IPS-18a (cell line): Measurements from ENCODE around the gene SQSTM1.

Source experiments
- H3K27ac ChIP-seq: one replicate; pipeline ENCODE4 v1.5.1; 2013; ENCODE audit warnings: low read length
- H3K27me3 ChIP-seq: one replicate; pipeline ENCODE4 v1.6.1; 2013; ENCODE audit warnings: mild to moderate bottlenecking, low read length; ENCODE audit not compliant: control insufficient read depth, insufficient read depth
- H3K36me3 ChIP-seq: one replicate; pipeline ENCODE4 v1.6.1; 2013; ENCODE audit warnings: low read depth, low read length; ENCODE audit not compliant: control insufficient read depth
- H3K4me1 ChIP-seq: one replicate; pipeline ENCODE4 v1.6.1; 2013; ENCODE audit warnings: low read depth, low read length; ENCODE audit not compliant: control insufficient read depth
- H3K4me3 ChIP-seq: one replicate; pipeline ENCODE4 v1.5.1; 2013; ENCODE audit warnings: low read length
- H3K9ac ChIP-seq: one replicate; pipeline ENCODE4 v1.6.1; 2013; ENCODE audit warnings: mild to moderate bottlenecking, low read length, moderate library complexity
- H3K9me3 ChIP-seq: one replicate; pipeline ENCODE4 v1.6.1; 2013; ENCODE audit warnings: low read depth, low read length; ENCODE audit not compliant: control insufficient read depth

Gene SQSTM1

DNA sequence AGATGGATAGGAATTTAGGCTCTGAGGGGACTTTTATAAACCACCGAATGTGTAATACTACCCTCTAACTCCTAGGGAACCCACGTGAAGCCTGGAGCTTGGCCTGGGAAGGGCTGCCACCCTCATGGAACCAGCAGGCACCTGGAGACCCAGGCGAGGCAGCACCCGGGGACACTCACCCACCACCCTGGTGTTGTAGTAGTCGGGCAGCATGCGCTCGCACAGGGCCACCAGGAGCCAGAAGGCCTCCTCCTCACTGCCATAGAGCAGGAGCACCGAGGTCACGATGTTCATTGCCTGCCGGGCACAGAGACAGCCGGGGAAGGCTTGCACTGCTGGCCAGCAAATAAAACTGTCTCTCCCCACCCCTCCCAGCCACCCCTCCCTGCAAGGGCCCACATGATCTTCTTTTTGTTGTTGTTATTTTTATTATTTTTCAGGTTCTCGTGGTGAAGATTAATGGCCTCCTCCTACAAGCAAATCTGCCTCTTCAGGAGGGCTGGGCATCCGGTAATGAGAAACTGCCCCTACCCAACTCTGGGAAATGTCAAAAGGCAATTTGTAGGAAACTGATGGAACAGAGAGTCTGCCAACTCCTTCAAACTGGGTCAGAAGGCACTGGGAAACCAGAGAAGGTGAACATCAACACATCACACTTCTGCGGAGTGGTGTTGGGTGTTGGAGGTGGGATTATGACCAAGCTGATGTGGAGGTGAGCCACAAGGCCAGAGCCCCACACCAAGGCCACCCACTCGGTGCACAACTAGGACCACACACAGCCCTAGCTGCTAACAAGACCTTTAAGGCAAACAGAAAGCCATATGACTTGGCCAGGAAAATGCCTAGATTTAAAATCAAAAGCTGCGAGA is 55.3 kb downstream of the SQSTM1 start:
- Histone ChIP-seq H3K9me3 (no peaks in the 10 kb centered on the region), H3K9ac (no peak overlapping the region), H3K36me3 (peaks cover 5% of the 10 kb centered on the region), H3K27ac (no peak overlapping the region), H3K4me1 (no peaks in the 10 kb centered on the region), H3K27me3 (no peaks in the 10 kb centered on the region), H3K4me3 (no peak overlapping the region)

DNA sequence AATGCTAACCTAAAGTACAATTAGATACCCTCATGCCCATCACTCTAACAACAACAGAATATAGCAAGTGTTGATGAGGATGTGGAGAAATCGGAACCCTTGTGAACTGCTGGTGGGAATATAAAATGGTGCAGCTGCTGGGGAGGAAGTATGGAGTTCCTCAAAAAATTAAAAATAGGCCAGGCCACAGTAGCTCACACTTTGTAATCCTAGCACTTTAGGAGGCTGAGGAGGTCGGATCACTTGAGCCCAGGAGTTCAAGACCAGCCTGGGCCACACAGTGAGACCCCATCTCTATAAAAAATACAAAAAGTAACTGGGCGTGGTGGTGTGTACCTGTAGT is 55.9 kb downstream of the SQSTM1 start:
- H3K27ac ChIP-seq: no peak overlapping the region
- H3K4me1 ChIP-seq: no peaks in the 10 kb centered on the region
- no peaks in the 10 kb centered on the region for H3K9me3 ChIP-seq
- H3K9ac ChIP-seq: no peak overlapping the region
- peaks cover 5% of the 10 kb centered on the region for H3K36me3 ChIP-seq
- no peaks in the 10 kb centered on the region for H3K27me3 ChIP-seq
- no peak overlapping the region for H3K4me3 ChIP-seq

DNA sequence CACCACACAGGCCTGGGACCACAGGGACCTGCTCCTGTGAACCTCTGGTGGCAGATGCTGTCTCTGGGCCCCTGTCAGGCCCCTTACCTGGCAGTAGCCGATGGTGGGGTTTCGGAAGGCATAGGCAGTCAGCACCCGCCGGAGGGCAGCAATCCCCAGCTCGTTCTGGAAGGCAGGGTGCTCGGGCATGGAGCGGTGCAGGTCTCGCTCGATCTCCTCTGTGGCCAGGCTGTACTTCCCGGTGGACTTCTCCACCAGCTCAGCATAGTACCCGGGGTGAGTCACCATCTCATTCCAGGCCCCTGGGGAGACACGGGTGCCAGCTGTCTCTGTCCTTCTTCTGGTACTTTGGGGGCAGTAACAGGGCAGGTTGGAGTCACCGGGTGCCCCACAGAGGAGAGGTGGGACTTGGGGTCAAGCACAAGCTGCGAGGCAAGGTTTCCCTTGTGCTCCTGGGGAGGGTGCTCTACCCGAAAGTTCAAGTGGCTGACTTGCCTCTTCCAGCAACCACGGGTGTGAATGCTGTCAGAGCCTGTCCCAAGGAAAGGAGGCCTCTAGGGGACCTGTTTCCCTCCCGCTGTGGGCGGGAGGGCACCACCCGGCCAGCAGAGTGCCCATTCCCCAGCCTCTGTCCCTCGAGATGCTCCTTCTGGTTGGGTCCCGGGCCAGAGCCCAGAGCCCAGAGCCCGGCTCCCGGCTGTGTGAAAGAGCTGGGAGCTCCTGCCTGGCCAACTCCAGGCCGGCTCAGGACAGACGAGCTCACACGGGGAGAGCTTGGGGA is 57.7 kb downstream of the SQSTM1 start:
- no peak overlapping the region for H3K4me3 ChIP-seq
- H3K27ac ChIP-seq: no peak overlapping the region
- H3K27me3 ChIP-seq: no peaks in the 10 kb centered on the region
- H3K36me3 ChIP-seq: peaks cover 5% of the 10 kb centered on the region
- no peak overlapping the region for H3K9ac ChIP-seq
- H3K9me3 ChIP-seq: no peaks in the 10 kb centered on the region
- no peaks in the 10 kb centered on the region for H3K4me1 ChIP-seq

DNA sequence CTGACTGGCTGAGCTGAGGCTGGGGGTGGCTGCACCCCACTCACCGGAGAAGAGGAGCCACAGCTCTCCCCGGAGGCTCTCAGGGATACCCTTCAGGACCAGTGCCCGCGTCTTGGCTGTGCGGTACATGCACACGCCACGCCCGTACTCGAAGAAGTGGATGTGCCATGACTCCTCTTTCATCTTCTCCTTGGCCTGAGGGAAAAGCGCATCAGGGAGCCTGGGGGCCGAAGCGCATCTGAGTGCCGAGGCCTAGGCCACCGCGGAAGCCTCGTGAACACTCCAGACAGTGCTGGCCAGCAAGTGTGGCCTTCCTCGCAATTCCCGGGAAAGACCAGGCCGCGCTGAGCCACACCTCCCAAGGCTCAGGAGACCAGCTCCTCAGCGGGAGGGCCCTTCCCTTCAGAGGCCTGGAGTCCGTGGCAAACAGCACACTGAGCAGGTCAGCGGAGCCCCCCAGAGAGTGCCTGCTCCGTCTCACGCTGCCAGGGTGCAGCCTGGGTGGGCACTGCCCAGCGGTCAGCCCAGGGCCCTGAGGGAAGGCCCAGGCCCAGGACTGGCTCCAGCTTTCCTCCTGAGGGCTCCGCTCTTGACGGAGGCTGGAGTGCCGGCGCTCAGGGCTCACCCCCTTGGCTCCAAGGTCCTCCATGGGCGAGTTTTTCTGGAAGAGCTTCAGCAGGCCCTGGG is 58.4 kb downstream of the SQSTM1 start:
- peaks cover 4% of the 10 kb centered on the region for H3K9me3 ChIP-seq
- H3K4me3 ChIP-seq: no peak overlapping the region
- no peak overlapping the region for H3K27ac ChIP-seq
- H3K27me3 ChIP-seq: no peaks in the 10 kb centered on the region
- no peaks in the 10 kb centered on the region for H3K4me1 ChIP-seq
- peaks cover 12% of the 10 kb centered on the region for H3K36me3 ChIP-seq
- no peak overlapping the region for H3K9ac ChIP-seq

DNA sequence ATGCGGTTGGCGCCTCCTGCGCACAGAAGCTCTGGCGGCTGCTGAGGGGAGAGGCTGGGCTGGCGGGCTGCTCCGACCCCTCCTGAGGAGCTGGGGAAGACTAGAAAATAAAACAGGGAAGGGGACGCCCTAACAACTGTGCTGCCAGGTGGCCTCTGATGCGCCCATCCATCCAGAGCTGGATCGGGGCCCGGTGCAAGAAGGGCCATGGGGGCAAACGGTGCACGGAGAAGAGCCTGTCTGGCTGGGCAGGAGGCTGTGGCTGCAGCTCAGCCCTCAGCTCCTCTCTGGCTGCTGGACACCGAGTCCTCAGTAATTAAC is 58.9 kb downstream of the SQSTM1 start:
- Histone ChIP-seq H3K27ac (no peak overlapping the region), H3K9me3 (peaks cover 4% of the 10 kb centered on the region), H3K4me3 (no peak overlapping the region), H3K27me3 (no peaks in the 10 kb centered on the region), H3K36me3 (peaks cover 15% of the 10 kb centered on the region), H3K9ac (no peak overlapping the region), H3K4me1 (no peaks in the 10 kb centered on the region)

DNA sequence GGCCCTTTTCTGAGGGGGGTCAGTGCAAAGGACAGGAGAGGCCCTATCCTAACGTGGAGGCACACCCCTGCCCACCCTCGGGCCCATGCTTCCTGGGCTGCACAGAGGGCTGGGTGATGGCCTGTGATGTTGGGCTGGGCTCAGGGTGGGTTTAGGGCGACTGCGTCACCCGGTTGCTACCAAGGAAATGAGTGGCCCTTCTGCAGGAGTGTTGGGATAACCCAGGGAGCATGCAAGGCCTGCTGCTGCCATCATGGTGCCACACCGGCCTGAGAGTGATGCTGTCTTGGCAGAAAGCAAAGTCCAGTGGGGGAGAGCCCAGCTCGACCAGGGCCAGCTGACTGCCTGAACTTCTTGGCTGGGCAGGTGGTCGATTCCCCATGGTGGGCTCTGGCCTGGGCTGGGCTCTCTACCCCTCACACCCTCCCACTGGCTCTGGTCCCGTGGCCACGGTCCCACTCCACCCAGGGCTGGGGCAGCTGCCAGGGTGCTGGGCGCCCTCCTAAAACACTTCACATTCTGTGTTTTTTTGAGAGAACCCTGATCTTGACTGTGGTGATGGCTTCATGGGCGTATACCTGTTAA is 59.5 kb downstream of the SQSTM1 start:
- no peak overlapping the region for H3K9ac ChIP-seq
- H3K4me3 ChIP-seq: no peak overlapping the region
- peaks cover 4% of the 10 kb centered on the region for H3K9me3 ChIP-seq
- H3K4me1 ChIP-seq: no peaks in the 10 kb centered on the region
- H3K27me3 ChIP-seq: no peaks in the 10 kb centered on the region
- peaks cover 18% of the 10 kb centered on the region for H3K36me3 ChIP-seq
- H3K27ac ChIP-seq: no peak overlapping the region

DNA sequence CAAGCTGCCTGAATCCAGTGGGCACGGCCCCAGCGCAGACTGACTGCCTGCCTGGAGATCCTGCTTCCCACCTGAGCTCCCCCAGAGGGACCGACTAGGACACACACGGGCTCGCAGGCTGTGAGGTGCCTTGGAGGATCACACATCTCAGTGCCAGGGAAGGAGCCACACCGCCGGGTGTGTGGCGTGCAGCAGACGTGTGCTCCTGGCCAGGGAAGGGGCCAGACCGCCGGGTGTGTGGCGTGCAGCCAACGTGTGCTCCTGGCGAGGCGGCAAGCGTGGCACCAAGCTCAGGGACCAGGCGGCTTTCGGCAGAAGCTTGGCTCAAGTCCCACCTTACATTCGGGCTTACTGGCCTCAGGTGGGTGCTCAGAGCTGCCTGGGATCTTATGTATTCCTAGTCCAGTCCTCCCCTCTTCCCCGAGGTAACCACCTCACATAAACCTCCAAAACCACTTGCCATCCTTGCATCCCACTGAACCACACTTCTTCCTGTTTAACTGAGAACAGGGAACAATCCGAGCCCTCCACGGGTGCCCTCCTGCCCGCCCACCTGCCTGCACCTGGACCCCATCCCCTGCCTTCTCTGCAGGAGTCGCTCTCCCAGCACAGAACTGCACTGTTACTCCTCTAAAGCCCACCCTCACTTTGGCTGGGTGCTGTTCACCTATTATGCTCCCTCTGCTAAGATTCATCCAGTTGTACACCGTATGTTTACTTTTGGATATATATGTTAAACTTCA is 60.3 kb downstream of the SQSTM1 start:
- Histone ChIP-seq H3K9me3 (peaks cover 4% of the 10 kb centered on the region), H3K27ac (no peak overlapping the region), H3K9ac (no peak overlapping the region), H3K4me3 (no peak overlapping the region), H3K36me3 (peaks cover 17% of the 10 kb centered on the region), H3K27me3 (no peaks in the 10 kb centered on the region), H3K4me1 (no peaks in the 10 kb centered on the region)

DNA sequence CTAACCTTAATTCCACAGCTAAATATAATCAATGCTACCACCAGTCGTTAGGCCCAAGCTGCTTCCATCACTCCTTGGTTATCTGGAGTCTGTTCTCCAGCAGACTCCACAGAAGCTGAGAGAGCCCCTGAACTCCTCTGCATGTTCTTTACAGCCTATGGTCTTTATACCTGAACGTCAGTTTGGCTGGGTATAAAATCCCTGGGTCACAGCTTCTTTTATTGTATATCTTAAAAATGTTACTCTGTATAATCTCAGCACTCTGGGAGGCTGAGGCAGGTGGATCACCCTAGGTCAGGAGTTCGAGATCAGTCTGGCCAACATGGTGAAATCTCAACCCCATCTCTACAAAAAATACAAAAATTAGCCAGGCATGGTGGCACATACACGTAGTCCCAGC is 61.6 kb downstream of the SQSTM1 start:
- H3K36me3 ChIP-seq: peaks cover 13% of the 10 kb centered on the region
- H3K27ac ChIP-seq: no peak overlapping the region
- no peak overlapping the region for H3K4me3 ChIP-seq
- peaks cover 4% of the 10 kb centered on the region for H3K9me3 ChIP-seq
- H3K4me1 ChIP-seq: no peaks in the 10 kb centered on the region
- H3K27me3 ChIP-seq: no peaks in the 10 kb centered on the region
- no peak overlapping the region for H3K9ac ChIP-seq

DNA sequence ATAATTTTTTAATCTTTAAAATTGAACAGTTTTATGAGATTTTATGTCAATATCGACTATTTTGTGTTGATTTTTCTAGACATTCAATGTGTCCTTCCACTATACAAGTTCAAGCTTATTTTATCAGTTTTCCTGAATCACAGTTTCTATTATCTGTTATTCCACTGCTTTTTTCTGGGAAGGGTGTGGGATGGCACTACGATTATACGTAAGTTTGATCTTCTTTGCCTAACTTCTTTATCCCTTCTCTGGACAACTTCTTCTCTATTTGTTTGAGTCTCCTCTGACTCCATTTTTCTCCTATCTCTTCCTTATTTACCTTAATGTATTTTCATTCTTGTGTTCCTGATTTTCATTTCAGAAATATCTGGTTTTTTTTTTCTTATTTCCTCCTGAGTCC is 62.5 kb downstream of the SQSTM1 start:
- Histone ChIP-seq H3K9me3 (peaks cover 4% of the 10 kb centered on the region), H3K9ac (no peak overlapping the region), H3K27ac (no peak overlapping the region), H3K27me3 (no peaks in the 10 kb centered on the region), H3K36me3 (peaks cover 15% of the 10 kb centered on the region), H3K4me3 (no peak overlapping the region), H3K4me1 (no peaks in the 10 kb centered on the region)

DNA sequence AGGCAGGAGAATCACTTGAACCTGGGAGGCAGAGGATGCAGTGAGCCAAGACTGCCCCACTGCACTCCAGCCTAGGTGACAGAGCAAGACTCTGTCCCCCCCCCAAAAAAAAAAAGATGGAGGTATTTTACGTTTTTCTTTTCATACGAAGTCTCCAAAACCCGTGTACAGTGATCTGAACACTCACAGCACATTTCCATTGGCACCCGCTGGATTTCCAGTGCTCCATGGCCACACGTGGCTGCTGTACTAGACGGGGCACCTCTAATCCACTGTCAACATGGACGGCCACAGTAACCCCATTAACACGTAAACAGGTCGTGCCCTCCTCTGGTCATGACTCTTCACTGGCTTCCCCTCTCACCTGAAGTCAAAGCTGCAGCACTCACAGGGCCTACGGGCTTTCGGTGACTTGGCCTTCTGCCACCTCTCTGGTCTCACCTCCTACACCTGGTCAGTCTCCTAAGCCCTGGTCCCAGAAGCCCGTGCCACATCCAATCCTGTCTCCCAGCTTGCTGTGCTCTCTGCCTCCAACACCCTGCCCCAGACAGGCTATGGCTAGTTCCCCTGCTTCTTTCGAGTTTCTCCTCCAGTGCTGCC is 64.9 kb downstream of the SQSTM1 start:
- Histone ChIP-seq H3K4me1 (no peaks in the 10 kb centered on the region), H3K4me3 (no peak overlapping the region), H3K9me3 (peaks cover 4% of the 10 kb centered on the region), H3K27ac (no peak overlapping the region), H3K9ac (no peak overlapping the region), H3K36me3 (peaks cover 25% of the 10 kb centered on the region), H3K27me3 (no peaks in the 10 kb centered on the region)
